Caco-2 (cell line): ENCODE data around the gene KRI1. TPM values are rescaled to one million over a fixed set of nuclear protein-coding genes. Genes with fewer than 3 reads are reported as not detected.

Experiments
- BruUV-seq: library from RNA; stranded (reverse); fragments of 400-500 nt; replicated peaks from 2 replicates; lab custom pipeline; 2021; lab: Mats Ljungman, UMichigan
- CTCF ChIA-PET: fragments of 300-600 bp; sonication (Branson Sonifier 250); formaldehyde crosslinking; loops from one replicate; lab custom pipeline; 2022; ENCODE audit warnings: antibody characterized with exemption; lab: Charles Lee
- POLR2A ChIA-PET: fragments of 300-600 bp; sonication (Branson Sonifier 250); formaldehyde crosslinking; loops from one replicate; lab custom pipeline; 2022; ENCODE audit warnings: antibody characterized with exemption; lab: Charles Lee
- DNase-seq, 2 experiments: peaks; one replicate each; pipeline versions ENCODE4 v3.0.0 to v3.0.0-alpha.2; 2020 to 2022
- H3K27me3 ChIP-seq: replicated peaks from 2 replicates; pipeline ENCODE4 v1.6.0; 2011; ENCODE audit warnings: low read length; ENCODE audit not compliant: control insufficient read depth, insufficient read depth
- H3K36me3 ChIP-seq: 2 replicates; pipeline ENCODE4 v1.5.1; 2011; ENCODE audit warnings: low read length; ENCODE audit not compliant: control insufficient read depth, insufficient read depth
- H3K4me1 ChIP-seq: fragments of 250-450 bp; sonication (Bioruptor Pico); 2 replicates; pipeline ENCODE4 v1.5.1; 2020; ENCODE audit warnings: mild to moderate bottlenecking
- H3K4me3 ChIP-seq: 2 replicates; pipeline ENCODE4 v1.5.1; 2011; ENCODE audit warnings: low read depth, mild to moderate bottlenecking, control low read depth, low read length
- H3K9me3 ChIP-seq: fragments of 250-450 bp; sonication (Bioruptor Pico); 2 replicates; pipeline ENCODE4 v1.5.1; 2020; ENCODE audit warnings: mild to moderate bottlenecking, moderate library complexity
- H3K27ac Mint-ChIP-seq: one replicate; pipeline ENCODE4 v1.8.0; 2022; ENCODE audit warnings: mixed read lengths; ENCODE audit not compliant: unreplicated experiment
- H3K27me3 Mint-ChIP-seq: one replicate; pipeline ENCODE4 v1.8.0; 2022; ENCODE audit warnings: mixed read lengths; ENCODE audit not compliant: insufficient read depth, unreplicated experiment
- H3K36me3 Mint-ChIP-seq: one replicate; pipeline ENCODE4 v1.8.0; 2022; ENCODE audit warnings: mild to moderate bottlenecking, mixed read lengths; ENCODE audit not compliant: insufficient read depth, unreplicated experiment
- H3K4me1 Mint-ChIP-seq: one replicate; pipeline ENCODE4 v1.8.0; 2022; ENCODE audit warnings: low read depth, mixed read lengths; ENCODE audit not compliant: unreplicated experiment
- H3K4me3 Mint-ChIP-seq: one replicate; pipeline ENCODE4 v1.8.0; 2022; ENCODE audit warnings: mild to moderate bottlenecking, moderate library complexity, mixed read lengths; ENCODE audit not compliant: unreplicated experiment
- H3K9me3 Mint-ChIP-seq: one replicate; pipeline ENCODE4 v1.8.0; 2022; ENCODE audit warnings: mixed read lengths; ENCODE audit not compliant: unreplicated experiment
- intact Hi-C: fragments of 100-400 bp; cut with micrococcal nuclease; formaldehyde crosslinking; loops from one replicate; pipeline ENCODE4 v1.10.0; 2022; ENCODE audit not compliant: unreplicated experiment
- microRNA-seq: library from miRNA; unstranded; fragments of <30 nt; microRNA quantifications from one replicate; pipeline ENCODE4 v1.2.0, GENCODE V29; 2022
- total RNA-seq: library from RNA; stranded (reverse); gene quantifications from 2 replicates; pipeline ENCODE4 v1.2.3, GENCODE V29; 2022
- TF ChIP-seq, protein P1 (sequence below), 2 experiments: fragments of 200-600 bp in 1 of 2; IDR thresholded peaks; 1 replicate in 1 of 2; 2 replicates in 1 of 2; pipeline versions ENCODE4 v1.5.1 to v1.8.0; 2011 to 2022; ENCODE audit warnings: antibody characterized with exemption in 1 of 2, control low read depth in 1 of 2, inconsistent platforms in 1 of 2, low read depth in 1 of 2, low read length in 1 of 2, mild to moderate bottlenecking in 1 of 2, moderate library complexity in 1 of 2; ENCODE audit not compliant: insufficient read depth in 1 of 2, severe bottlenecking in 1 of 2, unreplicated experiment in 1 of 2

Gene KRI1
- total RNA-seq, 1 experiment from 2014 or later: 27.0 TPM

DNA sequence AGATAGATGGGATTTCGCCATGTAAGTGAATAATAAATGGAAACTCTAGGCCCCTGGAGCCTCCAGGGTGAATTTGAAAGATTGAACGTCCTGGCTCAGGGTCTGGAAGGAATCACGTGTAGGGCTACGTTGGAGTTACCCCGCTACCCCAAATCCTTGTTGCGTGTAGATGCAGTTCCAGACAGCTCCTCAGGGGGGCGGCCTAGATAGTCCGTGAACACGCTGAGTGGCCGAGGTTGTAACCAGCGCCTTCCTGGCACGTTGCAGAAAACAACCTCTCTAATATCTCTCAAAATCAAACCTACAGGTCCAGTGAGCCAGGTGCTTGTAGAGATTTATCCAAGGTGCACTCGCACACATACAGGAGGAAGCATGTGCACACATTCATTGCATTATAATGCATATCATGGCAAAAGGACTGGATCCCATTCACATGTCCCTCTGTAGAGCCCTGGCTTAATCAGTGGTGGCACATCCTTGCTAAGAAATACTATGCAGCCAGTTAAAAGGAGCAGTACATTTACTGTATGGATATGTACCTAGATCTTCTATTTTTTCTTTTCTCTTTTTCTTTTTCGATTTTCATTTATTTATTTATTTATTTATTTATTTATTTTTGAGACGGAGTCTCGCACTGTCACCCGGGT is 60.1 kb downstream of the KRI1 start:
- no peak overlapping the region for H3K4me3 ChIP-seq
- ChIA-PET CTCF (interaction anchor here (0.6 to 1.0 kb wide), 4 partner anchors 22 to 194 kb away, joined by 3 read pairs; no protein-coding TSS in a partner anchor), POLR2A (no interaction called here)
- no peak overlapping the region for H3K4me3 Mint-ChIP-seq
- H3K27me3 Mint-ChIP-seq: no peaks in the 10 kb centered on the region
- intact Hi-C loops: no loop called here
- TF ChIP-seq, protein P1, sequence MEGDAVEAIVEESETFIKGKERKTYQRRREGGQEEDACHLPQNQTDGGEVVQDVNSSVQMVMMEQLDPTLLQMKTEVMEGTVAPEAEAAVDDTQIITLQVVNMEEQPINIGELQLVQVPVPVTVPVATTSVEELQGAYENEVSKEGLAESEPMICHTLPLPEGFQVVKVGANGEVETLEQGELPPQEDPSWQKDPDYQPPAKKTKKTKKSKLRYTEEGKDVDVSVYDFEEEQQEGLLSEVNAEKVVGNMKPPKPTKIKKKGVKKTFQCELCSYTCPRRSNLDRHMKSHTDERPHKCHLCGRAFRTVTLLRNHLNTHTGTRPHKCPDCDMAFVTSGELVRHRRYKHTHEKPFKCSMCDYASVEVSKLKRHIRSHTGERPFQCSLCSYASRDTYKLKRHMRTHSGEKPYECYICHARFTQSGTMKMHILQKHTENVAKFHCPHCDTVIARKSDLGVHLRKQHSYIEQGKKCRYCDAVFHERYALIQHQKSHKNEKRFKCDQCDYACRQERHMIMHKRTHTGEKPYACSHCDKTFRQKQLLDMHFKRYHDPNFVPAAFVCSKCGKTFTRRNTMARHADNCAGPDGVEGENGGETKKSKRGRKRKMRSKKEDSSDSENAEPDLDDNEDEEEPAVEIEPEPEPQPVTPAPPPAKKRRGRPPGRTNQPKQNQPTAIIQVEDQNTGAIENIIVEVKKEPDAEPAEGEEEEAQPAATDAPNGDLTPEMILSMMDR (IDR thresholded peaks at IDR 0.05; ENCODE audit: insufficient read depth in 1 of 2, low read depth in 1 of 2, low read length in 1 of 2, severe bottlenecking in 1 of 2, unreplicated experiment in 1 of 2): peak; percentile 59 to 71
- BruUV-seq: no TSS peak
- H3K4me1 Mint-ChIP-seq: no peaks in the 10 kb centered on the region
- no peaks in the 10 kb centered on the region for H3K36me3 ChIP-seq
- no peaks in the 10 kb centered on the region for H3K9me3 ChIP-seq
- no peaks in the 10 kb centered on the region for H3K9me3 Mint-ChIP-seq
- H3K27ac Mint-ChIP-seq: no peak overlapping the region
- H3K27me3 ChIP-seq: no peaks in the 10 kb centered on the region
- peaks cover 7% of the 10 kb centered on the region for H3K36me3 Mint-ChIP-seq
- H3K4me1 ChIP-seq: peaks cover 14% of the 10 kb centered on the region
- peak; percentile 64 to 68 for DNase-seq

Small RNAs within 50 kb of the gene (microRNA-seq; reads per million reads assigned to microRNA genes)
- not detected for gene MIR1238

Other genes with a start within 250 kb of the KRI1 start
- gene FDX2, start 250.0 kb downstream of the KRI1 start, total RNA-seq: 28.7 and 30.3 TPM in 2 replicates
- gene RAVER1, start 232.5 kb downstream of the KRI1 start, total RNA-seq: 53.9 and 55.1 TPM in 2 replicates
- 6.9 and 9.8 TPM in 2 replicates for gene ICAM3, start 226.4 kb downstream of the KRI1 start, total RNA-seq
- gene TYK2, start 185.4 kb downstream of the KRI1 start, total RNA-seq: 124 and 134 TPM in 2 replicates
- 154 and 164 TPM in 2 replicates for gene CDC37, start 162.5 kb downstream of the KRI1 start, total RNA-seq
- 3.6 and 3.7 TPM in 2 replicates for gene PDE4A, start 145.5 kb downstream of the KRI1 start, total RNA-seq
- 73.0 and 77.7 TPM in 2 replicates for gene KEAP1, start 62.7 kb downstream of the KRI1 start, total RNA-seq
- 0.57 and 0.67 TPM in 2 replicates for gene S1PR5, start 48.6 kb downstream of the KRI1 start, total RNA-seq
- gene ATG4D, start 22.1 kb downstream of the KRI1 start, total RNA-seq: 34.3 and 34.6 TPM in 2 replicates
- gene CDKN2D, start 3.0 kb upstream of the KRI1 start, total RNA-seq: 5.0 and 5.8 TPM in 2 replicates
- gene AP1M2, start 21.3 kb upstream of the KRI1 start, total RNA-seq: 191 and 196 TPM in 2 replicates
- 119 and 120 TPM in 2 replicates for gene SLC44A2, start 59.5 kb upstream of the KRI1 start, total RNA-seq
- gene ILF3, start 88.3 kb upstream of the KRI1 start, total RNA-seq: 399 and 401 TPM in 2 replicates
- 32.2 and 43.4 TPM in 2 replicates for gene QTRT1, start 135.4 kb upstream of the KRI1 start, total RNA-seq
- 137 and 138 TPM in 2 replicates for gene DNM2, start 152.1 kb upstream of the KRI1 start, total RNA-seq